Tibial nerve (tissue), 4 donors: Measurements from ENCODE around the gene SLC25A21.

ENCODE experiments used
- CTCF ChIP-seq, 5 experiments: fragments of 200-600 bp in 3 of 5; fragments of 450-650 bp in 2 of 5; sonication (generic) in 3 of 5; IDR thresholded peaks; one replicate each; pipeline ENCODE4 v1.5.1; 2016 to 2019; ENCODE audit warnings: antibody characterized with exemption in 5 of 5, mild to moderate bottlenecking in 3 of 5, moderate library complexity in 2 of 5
- EP300 ChIP-seq, 2 donors: sonication (generic); formaldehyde crosslinking; IDR thresholded peaks; one replicate each; pipeline ENCODE4 v1.6.1; 2017; ENCODE audit warnings: antibody characterized with exemption in 2 of 2, mild to moderate bottlenecking in 1 of 2

DNA sequence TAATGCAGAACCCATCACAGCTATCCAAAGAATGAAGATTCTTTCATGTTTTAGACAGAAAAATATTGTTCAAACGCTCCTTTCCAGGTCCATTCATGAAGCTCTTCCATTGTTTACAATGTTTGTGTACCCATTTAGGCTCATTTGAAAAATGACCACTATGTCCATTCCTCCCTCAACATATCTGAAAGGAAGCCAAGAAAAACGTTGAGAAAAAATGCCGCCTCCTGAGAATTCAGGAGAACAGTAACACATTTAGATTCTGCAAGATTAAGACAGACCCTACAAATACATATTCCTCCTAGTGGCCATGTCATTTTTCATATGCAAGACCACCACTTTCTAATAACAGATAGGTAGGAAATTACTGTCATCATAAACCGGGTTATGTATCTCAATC, 124.4 kb downstream of the SLC25A21 start:
- no peak for TF ChIP-seq CTCF (IDR thresholded peaks at IDR 0.05)
- no peak for TF ChIP-seq EP300 (IDR thresholded peaks at IDR 0.05)
